Activated effector memory CD4-positive, alpha-beta T cell treated with anti-CD3 and anti-CD28 coated beads, Interleukin-2, amount 50 U/mL, for 16 hours (primary cell): ENCODE measurements around the gene DYNLT2.

Experiments
- DNase-seq: peaks from one replicate; pipeline ENCODE4 v3.0.0-alpha.2; 2020

The DYNLT2 gene

DNA sequence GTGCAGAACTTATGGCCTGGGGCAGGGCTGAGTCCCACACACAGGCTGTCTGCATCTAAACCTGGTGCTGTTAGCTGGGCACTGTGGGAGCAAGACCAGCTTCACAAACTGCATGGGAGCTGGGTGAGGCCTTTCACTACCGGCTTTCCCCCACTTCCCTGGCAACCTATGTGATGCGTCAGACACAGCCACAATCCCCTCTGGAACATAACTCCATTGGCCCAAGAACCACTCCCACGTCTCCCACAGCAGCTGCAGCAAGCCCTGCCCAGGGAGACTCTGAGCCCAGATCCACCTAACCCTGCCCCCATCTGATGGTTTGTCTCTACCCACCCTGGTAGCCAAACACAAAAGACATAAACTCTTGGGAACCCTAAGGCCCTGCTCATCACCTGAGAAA lies 58.9 kb downstream of the DYNLT2 start:
- DNase-seq, result no peak

DNA sequence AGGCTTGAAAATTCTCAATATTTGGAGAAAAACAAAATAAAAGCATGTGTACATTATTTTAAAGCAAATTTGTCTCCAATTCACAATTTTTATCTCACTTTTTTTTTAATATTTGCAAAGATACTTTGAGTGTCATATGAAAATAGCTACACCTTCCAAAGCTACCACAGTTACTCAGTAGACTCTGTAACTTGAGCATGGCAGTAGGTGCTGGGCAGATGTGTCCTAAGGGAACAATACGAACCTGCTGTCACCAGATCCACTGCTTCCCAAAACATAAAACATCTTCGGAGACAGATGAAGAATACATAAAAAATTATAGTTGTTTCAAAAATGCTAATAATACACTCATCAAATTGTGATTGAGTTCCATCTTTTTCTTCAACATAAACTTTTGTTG lies 60.1 kb downstream of the DYNLT2 start:
- DNase-seq, result no peak
